ENCODE measurements around the gene NXN. TPM values are rescaled to one million over a fixed set of nuclear protein-coding genes. Genes with fewer than 3 reads are reported as not detected.
"Not testable (repeated sequence)": the region's sequence is repeated elsewhere in the genome, so short reads cannot be mapped to it uniquely, and the experiment has no call there.

The NXN gene
- total RNA-seq, 1 donor from 2014 or later: 51.6 TPM

DNA sequence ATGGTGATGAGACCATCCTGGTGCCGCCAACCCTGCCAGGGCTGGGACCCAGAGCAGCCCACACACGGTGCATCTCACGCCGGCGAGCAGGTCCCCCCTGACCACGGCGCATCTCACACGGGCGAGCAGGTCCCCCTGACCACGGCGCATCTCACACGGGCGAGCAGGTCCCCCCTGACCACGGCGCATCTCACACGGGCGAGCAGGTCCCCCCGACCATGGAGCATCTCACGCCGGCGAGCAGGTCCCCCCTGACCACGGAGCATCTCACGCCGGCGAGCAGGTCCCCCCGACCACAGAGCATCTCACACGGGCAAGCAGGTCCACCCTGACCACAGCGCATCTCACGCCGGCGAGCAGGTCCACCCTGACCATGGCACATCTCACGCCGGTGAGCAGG, 138.3 kb downstream of the NXN start:
- Histone ChIP-seq H3K4me1 (peaks cover 16% of the 10 kb centered on the region), H3K27ac (no peak overlapping the region), H3K4me3 (no peak overlapping the region), H3K9me3 (no peaks in the 10 kb centered on the region), H3K27me3 (no peaks in the 10 kb centered on the region), H3K36me3 (no peaks in the 10 kb centered on the region)
- DNase-seq (ENCODE audit: extremely low spot score in 2 of 2): peak in 1 of 2 donors; percentile 98
- intact Hi-C loops (cut with DNase I): no loop called here
- no peak for TF ChIP-seq POLR2AphosphoS5 (IDR thresholded peaks at IDR 0.05; ENCODE audit: insufficient read depth in 1 of 2, low read depth in 1 of 2)
- no peak for TF ChIP-seq POLR2A (IDR thresholded peaks at IDR 0.05)
- TF ChIP-seq, protein P1, sequence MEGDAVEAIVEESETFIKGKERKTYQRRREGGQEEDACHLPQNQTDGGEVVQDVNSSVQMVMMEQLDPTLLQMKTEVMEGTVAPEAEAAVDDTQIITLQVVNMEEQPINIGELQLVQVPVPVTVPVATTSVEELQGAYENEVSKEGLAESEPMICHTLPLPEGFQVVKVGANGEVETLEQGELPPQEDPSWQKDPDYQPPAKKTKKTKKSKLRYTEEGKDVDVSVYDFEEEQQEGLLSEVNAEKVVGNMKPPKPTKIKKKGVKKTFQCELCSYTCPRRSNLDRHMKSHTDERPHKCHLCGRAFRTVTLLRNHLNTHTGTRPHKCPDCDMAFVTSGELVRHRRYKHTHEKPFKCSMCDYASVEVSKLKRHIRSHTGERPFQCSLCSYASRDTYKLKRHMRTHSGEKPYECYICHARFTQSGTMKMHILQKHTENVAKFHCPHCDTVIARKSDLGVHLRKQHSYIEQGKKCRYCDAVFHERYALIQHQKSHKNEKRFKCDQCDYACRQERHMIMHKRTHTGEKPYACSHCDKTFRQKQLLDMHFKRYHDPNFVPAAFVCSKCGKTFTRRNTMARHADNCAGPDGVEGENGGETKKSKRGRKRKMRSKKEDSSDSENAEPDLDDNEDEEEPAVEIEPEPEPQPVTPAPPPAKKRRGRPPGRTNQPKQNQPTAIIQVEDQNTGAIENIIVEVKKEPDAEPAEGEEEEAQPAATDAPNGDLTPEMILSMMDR (IDR thresholded peaks at IDR 0.05): no peak

DNA sequence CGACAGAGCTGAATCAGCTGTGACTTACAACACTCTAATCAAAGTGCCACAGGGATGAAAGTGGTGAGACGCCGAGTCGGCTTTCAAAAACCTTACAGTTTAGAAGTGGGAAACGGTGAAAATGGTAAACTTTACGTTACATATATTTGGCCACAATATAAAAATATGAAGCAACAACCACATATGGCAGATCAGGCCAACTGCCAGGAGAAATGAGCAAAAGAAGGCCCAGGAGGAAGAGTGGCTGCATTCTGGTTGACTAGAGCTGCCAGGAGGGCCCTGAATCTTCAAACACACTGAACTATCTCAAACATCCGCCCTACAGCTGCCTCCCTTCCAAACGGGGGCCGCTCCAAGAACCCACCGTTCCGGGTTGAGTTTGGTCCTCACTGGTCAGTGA, 141.1 kb downstream of the NXN start:
- TF ChIP-seq POLR2AphosphoS5 (IDR thresholded peaks at IDR 0.05; ENCODE audit: insufficient read depth in 1 of 2, low read depth in 1 of 2): no peak
- TF ChIP-seq, protein P1 (IDR thresholded peaks at IDR 0.05): no peak
- TF ChIP-seq POLR2A (IDR thresholded peaks at IDR 0.05): no peak
- no peak for DNase-seq (ENCODE audit: extremely low spot score in 2 of 2)
- H3K27me3 ChIP-seq: no peaks in the 10 kb centered on the region
- H3K36me3 ChIP-seq: no peaks in the 10 kb centered on the region
- H3K4me1 ChIP-seq: peaks cover 14% of the 10 kb centered on the region
- no peak overlapping the region for H3K27ac ChIP-seq
- intact Hi-C loops (cut with DNase I): no loop called here
- H3K4me3 ChIP-seq: no peak overlapping the region
- H3K9me3 ChIP-seq: no peaks in the 10 kb centered on the region

DNA sequence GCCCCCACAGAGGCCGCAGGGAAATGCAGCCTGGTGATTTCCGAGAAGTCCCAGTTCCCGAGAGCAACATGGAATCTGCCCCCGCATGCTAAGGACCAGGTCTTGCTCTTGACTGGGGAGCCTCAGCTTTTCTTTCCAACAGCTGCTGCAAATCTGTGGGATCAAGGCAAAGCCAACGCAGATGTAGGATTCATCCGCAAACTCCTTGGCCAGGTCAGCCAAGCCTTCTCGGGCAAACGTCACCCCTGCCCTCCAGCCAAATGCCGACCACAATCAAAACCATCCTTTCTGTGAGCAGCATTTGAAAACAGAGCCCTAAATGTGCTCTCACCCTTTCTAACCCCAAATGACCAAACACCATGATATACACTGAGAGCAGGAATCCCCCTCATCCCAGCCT, 143.4 kb downstream of the NXN start:
- Histone ChIP-seq H3K4me1 (peaks cover 9% of the 10 kb centered on the region), H3K27me3 (no peaks in the 10 kb centered on the region), H3K4me3 (no peak overlapping the region), H3K9me3 (no peaks in the 10 kb centered on the region), H3K36me3 (no peaks in the 10 kb centered on the region), H3K27ac (no peak overlapping the region)
- DNase-seq (ENCODE audit: extremely low spot score in 2 of 2): no peak
- TF ChIP-seq, protein P1 (IDR thresholded peaks at IDR 0.05): no peak
- TF ChIP-seq POLR2AphosphoS5 (IDR thresholded peaks at IDR 0.05; ENCODE audit: insufficient read depth in 1 of 2, low read depth in 1 of 2): no peak
- TF ChIP-seq POLR2A (IDR thresholded peaks at IDR 0.05): no peak
- intact Hi-C loops (cut with DNase I): no loop called here

DNA sequence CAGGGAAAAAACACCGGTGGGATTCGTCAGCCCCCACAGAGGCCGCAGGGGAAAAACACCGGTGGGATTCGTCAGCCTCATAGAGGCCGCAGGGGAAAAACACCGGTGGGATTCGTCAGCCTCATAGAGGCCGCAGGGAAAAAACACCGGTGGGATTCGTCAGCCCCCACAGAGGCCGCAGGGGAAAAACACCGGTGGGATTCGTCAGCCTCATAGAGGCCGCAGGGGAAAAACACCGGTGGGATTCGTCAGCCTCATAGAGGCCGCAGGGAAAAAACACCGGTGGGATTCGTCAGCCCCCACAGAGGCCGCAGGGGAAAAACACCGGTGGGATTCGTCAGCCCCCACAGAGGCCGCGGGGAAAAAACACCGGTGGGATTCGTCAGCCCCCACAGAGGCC, 143.9 kb downstream of the NXN start:
- DNase-seq (ENCODE audit: extremely low spot score in 2 of 2); H3K27ac ChIP-seq; H3K4me3 ChIP-seq; H3K9me3 ChIP-seq; H3K27me3 ChIP-seq; intact Hi-C loops (cut with DNase I); H3K4me1 ChIP-seq; H3K36me3 ChIP-seq: not testable (repeated sequence)

DNA sequence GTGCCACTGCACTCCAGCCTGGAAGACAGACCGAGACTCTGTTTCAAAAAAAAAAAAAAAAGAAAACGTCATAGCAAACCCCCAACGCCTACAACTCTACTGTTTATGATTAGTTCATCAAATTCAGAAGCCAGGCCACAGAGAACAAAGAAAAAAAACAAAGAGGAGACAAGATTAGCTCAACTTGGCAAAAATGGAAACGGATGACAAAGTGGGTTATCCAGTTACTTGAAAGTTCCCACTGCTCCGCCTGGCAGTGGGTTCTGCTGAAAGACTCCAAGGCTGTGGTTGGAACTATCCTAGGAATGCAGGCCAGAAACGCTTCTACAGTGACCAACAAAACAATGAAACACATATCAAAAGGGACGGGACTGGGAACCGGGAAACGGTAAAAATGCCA, 144.3 kb downstream of the NXN start:
- intact Hi-C loops (cut with DNase I): no loop called here
- Histone ChIP-seq H3K9me3 (no peaks in the 10 kb centered on the region), H3K27me3 (no peaks in the 10 kb centered on the region), H3K36me3 (no peaks in the 10 kb centered on the region), H3K27ac (no peak overlapping the region), H3K4me1 (peaks cover 12% of the 10 kb centered on the region), H3K4me3 (no peak overlapping the region)
- peak in 1 of 2 donors; percentile 18 for TF ChIP-seq POLR2AphosphoS5 (IDR thresholded peaks at IDR 0.05; ENCODE audit: insufficient read depth in 1 of 2, low read depth in 1 of 2)
- TF ChIP-seq, protein P1 (IDR thresholded peaks at IDR 0.05): no peak
- no peak for DNase-seq (ENCODE audit: extremely low spot score in 2 of 2)

DNA sequence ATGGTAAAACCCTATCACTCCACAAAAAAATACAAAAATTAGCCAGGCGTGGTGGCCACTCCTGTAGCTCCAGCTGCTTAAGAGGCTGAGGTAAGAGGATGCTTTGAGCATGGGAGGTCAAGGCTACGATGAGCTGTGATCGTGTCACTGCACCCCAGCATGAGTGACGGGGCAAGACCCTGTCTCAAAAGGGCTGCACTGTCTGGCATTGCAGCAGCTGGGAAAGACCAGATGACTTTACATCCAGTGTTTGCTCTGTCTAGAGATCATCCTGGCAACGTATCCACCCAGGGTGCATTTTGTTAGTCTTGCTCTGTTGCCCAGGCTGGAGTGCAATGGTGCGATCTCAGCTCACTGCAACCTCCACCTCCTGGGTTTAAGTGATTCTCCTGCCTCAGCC, 145.4 kb downstream of the NXN start:
- Histone ChIP-seq H3K4me3 (no peak overlapping the region), H3K27me3 (no peaks in the 10 kb centered on the region), H3K27ac (no peak overlapping the region), H3K9me3 (no peaks in the 10 kb centered on the region), H3K36me3 (no peaks in the 10 kb centered on the region), H3K4me1 (peaks cover 12% of the 10 kb centered on the region)
- TF ChIP-seq, protein P1 (IDR thresholded peaks at IDR 0.05): no peak
- no peak for TF ChIP-seq POLR2AphosphoS5 (IDR thresholded peaks at IDR 0.05; ENCODE audit: insufficient read depth in 1 of 2, low read depth in 1 of 2)
- no peak for TF ChIP-seq POLR2A (IDR thresholded peaks at IDR 0.05)
- intact Hi-C loops (cut with DNase I): no loop called here
- DNase-seq (ENCODE audit: extremely low spot score in 2 of 2): no peak
